HepG2 (cell line): ENCODE results near the gene ODC1. TPM values are rescaled to one million over a fixed set of nuclear protein-coding genes. Genes with fewer than 3 reads are reported as not detected.

Source experiments
- CHCHD3 ChIP-seq: sonication (generic); formaldehyde crosslinking; IDR thresholded peaks from 2 replicates; pipeline ENCODE4 v1.8.0; 2022; ENCODE audit warnings: mild to moderate bottlenecking, missing genetic modification reagents, moderate library complexity
- FOXK2 ChIP-seq: fragments of 450-650 bp; IDR thresholded peaks from 2 replicates; pipeline ENCODE4 v1.6.1; 2016
- HES4 ChIP-seq: sonication (generic); formaldehyde crosslinking; IDR thresholded peaks from 2 replicates; pipeline ENCODE4 v1.9.0; 2021; ENCODE audit warnings: mild to moderate bottlenecking, missing genetic modification reagents, borderline replicate concordance
- HNF1A ChIP-seq, 2 experiments: sonication (generic) in 1 of 2; formaldehyde crosslinking in 1 of 2; IDR thresholded peaks; 2 replicates each; pipeline versions ENCODE4 v1.4.0 to v1.6.1; 2016 to 2020; ENCODE audit warnings: borderline replicate concordance in 1 of 2, low read depth in 1 of 2, mild to moderate bottlenecking in 1 of 2, missing genetic modification reagents in 1 of 2
- LCORL ChIP-seq, 2 experiments: fragments of 450-650 bp in 1 of 2; sonication (generic) in 1 of 2; formaldehyde crosslinking in 1 of 2; IDR thresholded peaks; 2 replicates each; pipeline versions ENCODE4 v1.5.0 to v1.6.1; 2017 to 2020; ENCODE audit warnings: antibody characterized with exemption in 1 of 2, missing genetic modification reagents in 1 of 2
- MTF1 ChIP-seq: sonication (generic); formaldehyde crosslinking; IDR thresholded peaks from 2 replicates; pipeline ENCODE4 v1.5.0; 2020; ENCODE audit warnings: missing genetic modification reagents
- PRDM4 ChIP-seq: sonication (generic); formaldehyde crosslinking; IDR thresholded peaks from 2 replicates; pipeline ENCODE4 v1.9.0; 2021; ENCODE audit warnings: missing genetic modification reagents, borderline replicate concordance
- ZBTB25 ChIP-seq: IDR thresholded peaks from 2 replicates; pipeline ENCODE4 v1.6.1; 2018; ENCODE audit warnings: missing genetic modification reagents
- ZNF136 ChIP-seq: sonication (generic); formaldehyde crosslinking; IDR thresholded peaks from 2 replicates; pipeline ENCODE4 v1.8.1; 2022; ENCODE audit warnings: low read depth, mild to moderate bottlenecking, moderate library complexity, missing genetic modification reagents
- ZNF138 ChIP-seq: sonication (generic); formaldehyde crosslinking; IDR thresholded peaks from 2 replicates; pipeline ENCODE4 v1.5.0; 2020; ENCODE audit warnings: mild to moderate bottlenecking, low read depth, missing genetic modification reagents
- ZSCAN21 ChIP-seq: sonication (generic); formaldehyde crosslinking; IDR thresholded peaks from 2 replicates; pipeline ENCODE4 v1.8.0; 2022; ENCODE audit warnings: mild to moderate bottlenecking, missing genetic modification reagents, moderate library complexity, borderline replicate concordance
- polyA plus RNA-seq, 8 experiments: library from polyadenylated mRNA; depleted of rRNA in 3 of 8; stranded (reverse) in 7 of 8; unstranded in 1 of 8; fragments of >200 nt; fragmentation: Illumina TruSeq in 4 of 8; extraction: Trizol in 4 of 8; gene quantifications; 2 replicates each; pipeline versions ENCODE4 v1.2.1 to v1.2.3, GENCODE V29; 2011 to 2016; ENCODE audit warnings: low read depth in 4 of 8, missing spikeins in 1 of 8, mixed read lengths in 1 of 8; ENCODE audit not compliant: insufficient read depth in 1 of 8
- total RNA-seq, 5 experiments: library from RNA; depleted of rRNA; stranded (reverse); fragments of >200 nt; fragmentation: Illumina TruSeq; extraction: Trizol; gene quantifications; 2 replicates each; pipeline ENCODE4 v1.2.3, GENCODE V29; 2016; ENCODE audit warnings: low read depth in 1 of 5
- TF ChIP-seq, protein P1 (sequence below): sonication (generic); formaldehyde crosslinking; IDR thresholded peaks from 2 replicates; pipeline ENCODE4 v1.8.0; 2022; ENCODE audit warnings: mild to moderate bottlenecking, missing genetic modification reagents, borderline replicate concordance
- TF ChIP-seq, protein P2 (sequence below): sonication (generic); formaldehyde crosslinking; IDR thresholded peaks from 2 replicates; pipeline ENCODE4 v1.4.0; 2020; ENCODE audit warnings: low read depth, mild to moderate bottlenecking, missing genetic modification reagents
- TF ChIP-seq, protein P3 (sequence below): sonication (generic); formaldehyde crosslinking; IDR thresholded peaks from 2 replicates; pipeline ENCODE4 v1.8.1; 2022; ENCODE audit warnings: mild to moderate bottlenecking, missing genetic modification reagents

ODC1 gene
- total and polyA plus RNA-seq, 2 of the 13 experiments (the other 11 are each of a cell fraction or from before 2014, with no cell fraction given): 142 to 371 TPM

- TF ChIP-seq, protein P1, sequence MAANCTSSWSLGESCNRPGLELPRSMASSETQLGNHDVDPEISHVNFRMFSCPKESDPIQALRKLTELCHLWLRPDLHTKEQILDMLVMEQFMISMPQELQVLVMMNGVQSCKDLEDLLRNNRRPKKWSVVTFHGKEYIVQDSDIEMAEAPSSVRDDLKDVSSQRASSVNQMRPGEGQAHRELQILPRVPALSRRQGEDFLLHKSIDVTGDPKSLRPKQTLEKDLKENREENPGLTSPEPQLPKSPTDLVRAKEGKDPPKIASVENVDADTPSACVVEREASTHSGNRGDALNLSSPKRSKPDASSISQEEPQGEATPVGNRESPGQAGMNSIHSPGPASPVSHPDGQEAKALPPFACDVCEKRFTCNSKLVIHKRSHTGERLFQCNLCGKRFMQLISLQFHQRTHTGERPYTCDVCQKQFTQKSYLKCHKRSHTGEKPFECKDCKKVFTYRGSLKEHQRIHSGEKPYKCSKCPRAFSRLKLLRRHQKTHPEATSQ (CRISPR knock-in tag): peak; percentile 99
- peak; percentile 99 for TF ChIP-seq ZNF138
- TF ChIP-seq FOXK2: no peak
- TF ChIP-seq LCORL (IDR thresholded peaks at IDR 0.05): no peak
- peak; percentile 94 for TF ChIP-seq LCORL (CRISPR knock-in tag; IDR thresholded peaks at IDR 0.05)
- TF ChIP-seq ZNF136 (CRISPR knock-in tag): peak; percentile 96
- TF ChIP-seq ZBTB25 (CRISPR knock-in tag): peak; percentile 97
- TF ChIP-seq, protein P2, sequence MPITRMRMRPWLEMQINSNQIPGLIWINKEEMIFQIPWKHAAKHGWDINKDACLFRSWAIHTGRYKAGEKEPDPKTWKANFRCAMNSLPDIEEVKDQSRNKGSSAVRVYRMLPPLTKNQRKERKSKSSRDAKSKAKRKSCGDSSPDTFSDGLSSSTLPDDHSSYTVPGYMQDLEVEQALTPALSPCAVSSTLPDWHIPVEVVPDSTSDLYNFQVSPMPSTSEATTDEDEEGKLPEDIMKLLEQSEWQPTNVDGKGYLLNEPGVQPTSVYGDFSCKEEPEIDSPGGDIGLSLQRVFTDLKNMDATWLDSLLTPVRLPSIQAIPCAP: peak; percentile 97; the same call in 1 of the 2 replicates
- TF ChIP-seq, protein P3, sequence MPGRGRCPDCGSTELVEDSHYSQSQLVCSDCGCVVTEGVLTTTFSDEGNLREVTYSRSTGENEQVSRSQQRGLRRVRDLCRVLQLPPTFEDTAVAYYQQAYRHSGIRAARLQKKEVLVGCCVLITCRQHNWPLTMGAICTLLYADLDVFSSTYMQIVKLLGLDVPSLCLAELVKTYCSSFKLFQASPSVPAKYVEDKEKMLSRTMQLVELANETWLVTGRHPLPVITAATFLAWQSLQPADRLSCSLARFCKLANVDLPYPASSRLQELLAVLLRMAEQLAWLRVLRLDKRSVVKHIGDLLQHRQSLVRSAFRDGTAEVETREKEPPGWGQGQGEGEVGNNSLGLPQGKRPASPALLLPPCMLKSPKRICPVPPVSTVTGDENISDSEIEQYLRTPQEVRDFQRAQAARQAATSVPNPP (CRISPR knock-in tag): peak; percentile 99
- no peak for TF ChIP-seq HNF1A (IDR thresholded peaks at IDR 0.05; ENCODE audit: low read depth)
- TF ChIP-seq HNF1A (CRISPR knock-in tag; IDR thresholded peaks at IDR 0.05; ENCODE audit: borderline replicate concordance): peak; percentile 78
- TF ChIP-seq HES4 (CRISPR knock-in tag): peak; percentile 99
- peak; percentile 88; the same call in 1 of the 2 replicates for TF ChIP-seq PRDM4 (CRISPR knock-in tag)
- TF ChIP-seq MTF1 (CRISPR knock-in tag): peak; percentile 98
- peak; percentile 100 for TF ChIP-seq CHCHD3 (CRISPR knock-in tag)
- peak; percentile 100 for TF ChIP-seq ZSCAN21 (CRISPR knock-in tag)
Observed at GRCh38 chr2:10448576-10449485, 704 bp upstream of the ODC1 start (continued).
